GM12892 (cell line): Measurements from ENCODE around the gene ZC3HAV1.

Experiments used
- POLR2A ChIP-seq: IDR thresholded peaks from 2 replicates; pipeline ENCODE4 v1.6.1; 2011; ENCODE audit warnings: low read depth, low read length, control low read depth
- POLR2AphosphoS5 ChIP-seq: IDR thresholded peaks from 2 replicates; pipeline ENCODE4 v1.6.1; 2011; ENCODE audit warnings: low read depth, low read length, control low read depth
- TAF1 ChIP-seq: IDR thresholded peaks from 2 replicates; pipeline ENCODE4 v1.6.1; 2011; ENCODE audit warnings: low read depth, mild to moderate bottlenecking, control low read depth, low read length, borderline replicate concordance

DNA sequence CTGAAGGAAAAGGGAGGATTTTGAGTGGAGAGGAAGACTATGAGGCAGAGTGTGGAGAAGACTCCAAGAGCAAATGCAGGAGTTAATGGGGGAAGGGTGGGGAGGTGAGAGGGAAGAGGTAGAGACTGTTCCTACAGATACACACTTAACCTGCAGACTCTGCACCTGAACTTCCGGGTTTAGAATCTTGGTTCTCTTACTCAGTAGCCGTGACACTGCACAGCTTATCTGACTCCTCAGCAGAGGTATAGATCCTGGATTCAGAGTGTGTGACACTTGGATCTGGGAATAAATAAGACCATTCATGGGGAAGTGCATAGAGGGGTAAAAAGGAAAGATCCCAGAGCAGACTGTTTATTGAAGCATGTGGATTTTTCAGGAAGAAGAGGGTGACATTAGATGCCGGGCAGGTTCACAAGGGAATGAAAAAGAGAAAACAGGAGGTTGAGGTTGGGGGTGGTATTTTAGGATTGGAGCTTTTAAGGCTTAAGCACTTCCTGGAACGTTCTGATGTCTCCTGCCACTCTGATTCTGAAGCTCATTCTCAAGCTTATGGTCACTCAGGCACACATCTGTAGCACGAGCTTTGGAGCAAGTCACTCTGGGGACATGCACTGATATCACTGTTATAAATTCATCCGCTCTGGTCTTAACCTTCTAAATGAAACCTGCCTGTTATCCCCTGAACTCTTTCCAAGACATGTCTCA, 68.0 kb downstream of the ZC3HAV1 start:
- TF ChIP-seq POLR2A (no peak), TAF1 (no peak), POLR2AphosphoS5 (no peak)
